CD1c-positive myeloid dendritic cell (primary cell): ENCODE measurements around the gene RHBDD3.

Experiments
- DNase-seq: peaks from one replicate; pipeline ENCODE4 v3.0.0-alpha.2; 2016; ENCODE audit errors: extremely low spot score

Gene RHBDD3

GRCh38 chr22:29267858-29268510 is at the start of gene RHBDD3, which contains the start of gene EWSR1:
RHBDD3 (minus strand) TSS chr22:29267981; CDS start chr22:29265626, 2,355 bp downstream.
EWSR1 (plus strand) TSS chr22:29268268; CDS start chr22:29268337, 69 bp downstream.
- peak; percentile 96 for DNase-seq

DNA sequence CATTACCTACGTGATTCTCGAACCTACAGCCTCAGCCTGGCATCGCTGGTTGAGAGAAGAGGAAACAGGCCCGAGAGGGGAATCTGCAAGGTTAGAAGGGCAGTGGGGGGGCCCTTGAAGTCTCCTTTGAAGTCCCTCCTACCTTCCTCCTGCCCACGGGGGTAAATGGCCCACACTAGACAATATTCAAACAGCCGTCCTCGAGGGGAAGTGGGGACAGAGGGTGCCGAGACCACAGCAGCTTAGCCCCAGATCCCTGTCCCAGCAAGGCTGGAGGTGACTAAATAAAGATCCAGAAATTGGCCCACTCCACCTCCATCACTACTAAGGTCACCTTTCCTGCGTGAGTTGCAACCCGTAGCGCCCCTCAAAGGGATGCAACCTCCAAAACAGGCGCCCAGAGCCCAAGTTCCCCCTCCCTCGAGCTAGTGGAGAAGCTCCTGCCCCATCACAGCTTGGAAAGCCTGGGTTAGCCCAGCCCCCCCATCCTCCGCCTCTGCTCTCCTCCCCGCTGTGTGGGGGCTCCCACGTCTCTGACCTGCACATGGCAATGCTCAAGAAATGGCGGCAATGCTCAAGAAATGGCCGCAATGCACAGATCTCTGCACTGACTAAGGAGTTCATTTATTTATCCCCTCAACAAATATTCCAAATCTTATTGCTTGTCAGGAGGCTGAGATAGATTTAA is 48.5 kb upstream of the RHBDD3 start:
- DNase-seq, result no peak

DNA sequence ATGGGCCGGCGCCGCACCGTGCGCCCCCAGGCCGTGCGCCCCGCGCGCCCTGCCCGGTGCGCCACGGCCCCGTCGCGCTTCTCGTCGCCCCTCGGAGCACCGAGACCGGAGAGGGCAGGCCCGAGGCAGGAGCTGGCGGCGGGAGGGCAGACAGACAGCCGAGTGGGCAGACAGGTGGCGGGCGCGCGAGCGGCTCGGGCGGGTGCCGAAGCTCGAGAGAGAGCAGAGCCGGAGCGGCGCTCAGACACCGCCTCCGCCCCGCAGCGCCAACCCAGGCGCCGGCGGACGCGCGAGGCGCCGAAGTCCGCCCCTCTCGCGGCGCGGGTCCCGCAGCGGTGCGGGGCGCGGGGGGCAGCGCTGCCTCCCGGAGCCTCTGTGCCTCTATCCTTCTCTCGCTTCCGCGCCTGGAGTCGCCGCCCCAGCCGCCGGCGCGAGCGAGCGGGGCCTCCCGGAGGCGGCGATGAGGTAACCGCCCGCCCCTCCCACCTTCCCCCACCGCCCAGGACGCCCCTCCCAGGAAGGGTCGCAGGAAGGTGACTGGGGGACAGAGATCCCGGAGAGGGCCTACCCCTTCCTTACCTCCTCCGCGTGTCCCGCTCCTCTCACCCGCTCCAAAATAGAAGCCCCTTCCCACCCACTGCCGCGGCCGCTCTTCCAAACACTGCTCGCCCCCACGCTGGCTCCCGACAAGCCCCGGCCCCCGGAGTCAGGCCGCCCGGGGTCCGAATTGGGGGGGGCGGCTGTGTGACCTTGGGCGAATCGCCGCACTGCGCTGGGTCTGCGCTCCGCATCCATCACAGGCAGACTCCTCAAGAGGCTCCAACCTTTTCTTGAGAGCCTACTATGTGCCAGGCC is 47.7 kb upstream of the RHBDD3 start, which contains the start of gene RASL10A:
Gene RASL10A (minus strand): TSS at position 412 of the 855 bp plus-strand sequence. CDS start 451 bp downstream, outside the sequence.
- no peak for DNase-seq

DNA sequence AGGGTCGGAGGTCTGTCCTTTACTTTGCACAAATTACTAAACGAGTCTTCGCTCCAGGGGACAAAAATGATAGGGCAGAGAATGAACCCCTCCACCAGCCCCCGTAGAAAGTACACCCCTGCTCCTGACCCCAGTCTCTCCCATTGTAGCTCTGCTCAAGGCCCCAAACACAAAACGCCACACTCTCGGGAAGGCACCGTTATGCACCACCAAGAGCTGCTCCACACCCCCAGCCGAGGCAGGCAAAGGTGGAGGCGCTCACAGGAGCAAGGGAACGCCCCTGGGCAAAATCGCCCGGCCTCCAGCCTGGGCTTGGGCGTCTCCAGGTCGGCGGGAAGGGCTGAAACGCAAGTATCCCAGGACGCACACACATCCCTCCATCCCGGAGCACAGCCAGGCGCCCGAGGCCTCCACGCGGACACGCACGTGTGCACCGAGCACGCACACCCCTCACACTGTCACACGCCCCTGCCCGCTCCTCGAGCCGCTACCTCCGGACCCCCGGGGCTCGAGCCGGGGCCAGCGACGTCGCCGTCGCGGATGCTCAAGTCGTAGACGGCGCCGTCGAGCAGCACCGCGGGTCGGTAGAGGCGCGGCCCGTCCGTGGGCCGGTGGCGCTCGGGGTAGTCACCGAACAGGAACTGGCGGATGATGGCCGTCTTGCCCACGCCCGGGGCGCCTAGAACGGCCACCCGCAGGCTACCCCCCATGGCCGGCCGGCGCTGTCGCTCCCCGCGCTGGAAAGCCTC is 46.9 kb upstream of the RHBDD3 start:
- peak; percentile 57 for DNase-seq

- no peak for DNase-seq
These were observed 46.0 kb upstream of the RHBDD3 start for GRCh38 chr22:29313576-29314466.

DNA sequence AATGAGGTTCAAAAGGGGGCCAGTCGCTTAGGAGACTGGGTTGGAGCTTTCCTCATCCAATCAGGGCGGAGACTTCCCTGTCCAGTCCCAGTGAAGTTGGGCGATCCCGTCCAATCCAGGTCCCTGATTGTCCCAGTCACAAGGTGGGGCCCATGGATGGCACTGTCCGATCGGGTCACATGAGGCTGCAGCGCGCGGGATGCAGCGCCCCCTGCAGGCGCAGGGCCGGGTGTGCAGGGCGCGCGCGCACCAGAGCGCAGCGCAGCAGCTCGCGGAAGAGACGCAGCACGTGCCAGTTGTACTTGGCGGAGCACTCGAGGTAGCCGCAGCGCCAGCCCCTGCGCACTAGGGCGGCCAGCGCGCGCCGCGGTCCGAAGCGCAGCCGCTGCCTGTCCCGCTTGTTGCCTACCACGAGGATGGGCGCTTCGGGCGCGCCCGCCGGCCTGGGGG is 45.4 kb upstream of the RHBDD3 start:
- DNase-seq, result peak; percentile 74

GRCh38 chr22:29312218-29313125 is 44.7 kb upstream of the RHBDD3 start:
- DNase-seq, result no peak

GRCh38 chr22:29311464-29312217 is 43.9 kb upstream of the RHBDD3 start:
- DNase-seq, result no peak

GRCh38 chr22:29310863-29311339 is 43.1 kb upstream of the RHBDD3 start:
- peak; percentile 98 for DNase-seq

DNA sequence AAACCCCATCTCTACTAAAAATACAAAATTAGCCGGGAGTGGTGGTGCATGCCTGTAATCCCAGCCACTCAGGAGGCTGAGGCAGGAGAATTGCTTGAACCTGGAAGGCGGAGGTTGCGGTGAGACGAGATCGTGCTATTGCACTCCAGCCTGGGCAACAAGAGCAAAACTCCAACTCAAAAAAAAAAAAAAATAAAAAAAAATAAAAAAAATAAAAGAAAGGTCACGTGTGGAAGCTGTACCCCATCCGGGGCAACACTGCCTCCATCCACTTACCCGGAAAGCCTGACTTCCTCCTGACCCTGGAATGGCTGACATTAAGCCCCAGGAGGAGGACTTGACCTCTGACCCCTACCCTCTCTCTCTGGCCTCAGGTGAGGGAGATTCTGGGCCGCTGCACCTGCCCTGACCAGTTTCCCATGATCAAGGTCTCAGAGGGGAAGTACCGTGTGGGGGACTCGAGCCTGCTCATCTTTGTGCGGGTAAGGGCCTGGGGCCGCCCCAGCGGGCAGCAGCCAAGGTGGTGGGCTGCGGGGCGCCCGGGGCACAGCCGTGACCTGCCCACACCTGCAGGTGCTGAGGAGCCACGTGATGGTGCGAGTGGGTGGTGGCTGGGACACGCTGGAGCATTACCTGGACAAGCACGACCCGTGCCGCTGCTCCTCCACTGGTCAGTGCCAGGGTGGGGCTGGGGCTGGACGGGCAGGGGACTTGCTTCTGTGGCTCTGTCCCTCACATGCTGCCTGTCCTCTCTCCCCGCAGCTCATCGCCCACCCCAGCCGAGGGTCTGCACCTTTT is 42.5 kb upstream of the RHBDD3 start:
- peak; percentile 26 for DNase-seq

GRCh38 chr22:29309332-29310064 is 41.7 kb upstream of the RHBDD3 start:
- DNase-seq, result peak; percentile 26

GRCh38 chr22:29308791-29309262 is 41.0 kb upstream of the RHBDD3 start:
- DNase-seq, result no peak

- no peak for DNase-seq
These were observed 40.5 kb upstream of the RHBDD3 start for GRCh38 chr22:29308148-29308790.

DNA sequence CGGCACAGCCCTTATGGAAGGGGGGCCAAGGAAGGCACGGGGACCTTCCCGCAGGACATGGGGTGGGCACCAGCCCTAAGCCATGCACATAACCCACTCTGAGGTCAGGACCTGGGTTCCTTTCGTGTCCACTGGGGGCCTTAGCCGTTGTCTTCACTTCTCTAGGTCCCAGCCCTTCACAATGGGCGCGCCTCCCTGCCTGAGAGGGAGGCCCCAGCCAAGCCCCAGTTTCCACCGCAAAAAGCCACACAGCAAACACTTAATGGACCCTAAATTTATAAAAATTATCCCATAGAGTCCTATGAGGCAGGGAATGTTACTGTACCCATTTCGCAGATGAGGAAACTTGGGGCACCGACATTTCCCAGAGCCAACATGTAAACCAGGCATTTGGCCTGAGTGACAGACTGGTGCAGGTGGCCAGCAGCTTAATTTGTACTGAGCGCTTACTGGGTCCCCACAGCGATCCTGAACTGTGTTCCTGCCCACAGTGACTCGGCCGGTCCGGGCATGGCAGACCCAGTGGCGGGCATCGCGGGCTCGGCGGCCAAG is 39.9 kb upstream of the RHBDD3 start:
- DNase-seq, result no peak

GRCh38 chr22:29306835-29307595 is 39.2 kb upstream of the RHBDD3 start:
- peak; percentile 83 for DNase-seq
